Measurements from ENCODE around the gene ZNF681. TPM values are rescaled to one million over a fixed set of nuclear protein-coding genes. Genes with fewer than 3 reads are reported as not detected.

The ZNF681 gene
- polyA plus RNA-seq, 1 of the 3 experiments (the other 2 are of a cell fraction): 0.38 TPM

DNA sequence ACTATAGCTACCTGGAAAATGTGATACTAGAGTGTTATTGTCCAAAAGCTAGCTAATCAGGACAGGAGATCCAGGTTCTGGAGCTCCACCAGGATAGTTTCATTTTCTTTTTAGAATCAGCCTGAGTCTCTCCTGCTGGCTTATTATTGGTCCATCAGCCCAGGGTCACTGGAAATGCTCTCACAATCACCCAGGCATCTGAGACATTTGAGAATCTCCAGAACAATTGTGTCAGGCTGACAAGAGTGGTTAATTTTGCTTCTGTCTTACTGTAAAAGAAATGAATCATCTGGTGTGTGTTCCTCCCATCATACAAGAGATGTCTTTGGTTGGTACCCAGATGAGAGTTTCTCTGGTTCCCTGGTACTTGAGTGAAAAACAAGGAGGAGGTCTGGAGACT, 43.6 kb upstream of the ZNF681 start (continued):
- peak; percentile 35; the same call in 1 of the 2 replicates for TF ChIP-seq GATA2 (CRISPR knock-in tag; IDR thresholded peaks at IDR 0.05)
- TF ChIP-seq FOXM1 (IDR thresholded peaks at IDR 0.05; ENCODE audit: low read depth): no peak

DNA sequence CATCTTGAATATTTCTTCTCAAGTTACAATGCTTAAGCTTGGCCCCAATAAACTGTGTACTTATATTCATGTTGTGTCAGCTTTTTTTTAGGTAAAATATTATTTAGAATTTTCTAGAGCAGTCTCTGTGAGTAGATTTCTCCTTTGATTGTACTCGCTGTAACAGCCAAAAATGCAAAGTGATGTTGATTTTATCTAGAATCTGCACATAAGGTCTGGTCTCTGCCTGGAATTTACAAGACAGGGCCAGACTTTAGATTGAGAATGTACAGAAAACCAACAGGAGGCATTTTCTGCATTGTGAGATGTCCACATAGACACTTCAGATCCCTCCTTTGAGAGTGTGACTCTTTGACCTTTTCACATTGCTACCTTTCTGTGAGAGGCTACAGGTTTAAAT, 43.1 kb upstream of the ZNF681 start:
- H4K20me1 ChIP-seq (ENCODE audit: insufficient read depth): no peaks in the 10 kb centered on the region
- TF ChIP-seq RCOR1 (IDR thresholded peaks at IDR 0.05; ENCODE audit: low read length) (peak; percentile 44; the same call in 1 of the 2 replicates), FOXM1 (IDR thresholded peaks at IDR 0.05; ENCODE audit: low read depth) (no peak), EP300 (IDR thresholded peaks at IDR 0.05; ENCODE audit: borderline replicate concordance in 1 of 2, low read depth in 1 of 2, low read length in 1 of 2) (peak in 1 of 2 experiments; percentile 59; a peak in 1 of 4 replicates), GATA2 (CRISPR knock-in tag; IDR thresholded peaks at IDR 0.05) (peak; percentile 62), TEAD4 (IDR thresholded peaks at IDR 0.05; ENCODE audit: borderline replicate concordance, insufficient read depth) (no peak)
- TF ChIP-seq, protein P1, sequence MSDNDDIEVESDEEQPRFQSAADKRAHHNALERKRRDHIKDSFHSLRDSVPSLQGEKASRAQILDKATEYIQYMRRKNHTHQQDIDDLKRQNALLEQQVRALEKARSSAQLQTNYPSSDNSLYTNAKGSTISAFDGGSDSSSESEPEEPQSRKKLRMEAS (IDR thresholded peaks at IDR 0.05; ENCODE audit: low read depth): no peak
- H3K4me2 ChIP-seq: no peak overlapping the region; the same call in 1 of the 2 replicates
- H3K36me3 ChIP-seq (replicated peaks in 1 of 2; ENCODE audit: control insufficient read depth in 1 of 2, insufficient read depth in 2 of 2, low read length in 1 of 2): peaks cover 0 to 8% of the 10 kb centered on the region in 2 experiments
- H2AFZ ChIP-seq (ENCODE audit: low read depth): no peak overlapping the region
- H3F3A ChIP-seq (replicated peaks; ENCODE audit: insufficient read depth): no peaks in the 10 kb centered on the region
- peak overlapping the region; percentile 37 to 47; a peak in 3 of 4 replicates for H3K4me3 ChIP-seq (ENCODE audit: low read depth in 2 of 2, low read length in 1 of 2)
- H3K9me2 ChIP-seq: no peaks in the 10 kb centered on the region
- no peak for DNase-seq
- no peaks in the 10 kb centered on the region for H3K27me3 ChIP-seq (ENCODE audit: insufficient read depth)
- 39% methylated on average over 1 of the region's 1 CpG for WGBS (ENCODE audit: low lambda C conversion rate)
- H3K79me2 ChIP-seq (ENCODE audit: insufficient read depth): peaks cover 5% of the 10 kb centered on the region; the same call in 1 of the 2 replicates
- peak overlapping the region; percentile 40; the same call in 1 of the 2 replicates for H3K9ac ChIP-seq
- POLR2A ChIA-PET: interaction anchor here (0.6 kb wide), 1 partner anchor 528 kb away, joined by 5 read pairs; no protein-coding TSS in a partner anchor
- H3K27ac ChIP-seq (ENCODE audit: low read depth in 2 of 2, low read length in 1 of 2): peak overlapping the region in 1 of 2 experiments; percentile 92; a peak in 3 of 4 replicates
- CTCF ChIA-PET: interaction anchor here (1.5 kb wide), 1 partner anchor 23 kb away, joined by 3 read pairs; no protein-coding TSS in a partner anchor
- H3K9me3 ChIP-seq: no peaks in the 10 kb centered on the region
- H3K4me1 ChIP-seq (ENCODE audit: control insufficient read depth in 1 of 2, insufficient read depth in 2 of 2, low read depth in 1 of 2, low read length in 1 of 2): peaks cover 0 to 9% of the 10 kb centered on the region in 2 experiments; a peak in 3 of 4 replicates

DNA sequence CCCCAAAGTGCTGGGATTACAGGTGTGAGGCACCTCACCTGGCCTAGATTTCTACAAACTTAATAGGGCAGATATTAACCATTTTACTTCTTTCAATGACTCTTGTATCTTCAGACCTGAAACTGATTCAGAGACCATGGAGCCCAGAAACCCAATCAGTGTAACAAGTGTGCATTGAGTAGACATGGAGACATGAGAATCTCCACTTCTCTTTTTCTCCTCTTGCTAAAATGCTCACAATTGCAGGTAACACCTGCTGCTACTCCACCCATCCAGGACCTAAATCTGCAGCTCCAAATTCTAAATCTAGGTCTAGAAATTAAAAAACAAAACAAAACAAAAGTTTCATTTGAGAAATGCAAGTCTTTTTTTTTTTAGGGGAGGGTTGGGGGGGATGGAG, 42.2 kb upstream of the ZNF681 start:
- peaks cover 0 to 8% of the 10 kb centered on the region in 2 experiments for H3K36me3 ChIP-seq (replicated peaks in 1 of 2; ENCODE audit: control insufficient read depth in 1 of 2, insufficient read depth in 2 of 2, low read length in 1 of 2)
- DNase-seq: no peak
- no peak overlapping the region; a peak in 1 of 4 replicates for H3K27ac ChIP-seq (ENCODE audit: low read depth in 2 of 2, low read length in 1 of 2)
- no peaks in the 10 kb centered on the region for H3K27me3 ChIP-seq (ENCODE audit: insufficient read depth)
- peaks cover 0 to 9% of the 10 kb centered on the region in 2 experiments; a peak in 3 of 4 replicates for H3K4me1 ChIP-seq (ENCODE audit: control insufficient read depth in 1 of 2, insufficient read depth in 2 of 2, low read depth in 1 of 2, low read length in 1 of 2)
- CTCF ChIA-PET: interaction anchor here (1.5 to 1.7 kb wide), 2 partner anchors 10 to 24 kb away, joined by 3 read pairs; no protein-coding TSS in a partner anchor
- no peak overlapping the region for H3K4me3 ChIP-seq (ENCODE audit: low read depth in 2 of 2, low read length in 1 of 2)
- H2AFZ ChIP-seq (ENCODE audit: low read depth): no peak overlapping the region
- peaks cover 10% of the 10 kb centered on the region; the same call in 1 of the 2 replicates for H3K79me2 ChIP-seq (ENCODE audit: insufficient read depth)
- no peaks in the 10 kb centered on the region for H3K9me2 ChIP-seq
- POLR2A ChIA-PET: no interaction called here
- no peak overlapping the region for H3K4me2 ChIP-seq
- H3K9me3 ChIP-seq: no peaks in the 10 kb centered on the region
- H3F3A ChIP-seq (replicated peaks; ENCODE audit: insufficient read depth): no peaks in the 10 kb centered on the region
- H3K9ac ChIP-seq: no peak overlapping the region
- no peaks in the 10 kb centered on the region for H4K20me1 ChIP-seq (ENCODE audit: insufficient read depth)
- TF ChIP-seq, protein P1 (IDR thresholded peaks at IDR 0.05; ENCODE audit: low read depth): no peak
- TF ChIP-seq GATA2 (CRISPR knock-in tag; IDR thresholded peaks at IDR 0.05) (no peak), ELF1 (IDR thresholded peaks at IDR 0.05) (no peak), RCOR1 (IDR thresholded peaks at IDR 0.05; ENCODE audit: low read length) (no peak), YY1 (IDR thresholded peaks at IDR 0.05; ENCODE audit: low read depth) (no peak), SMC3 (IDR thresholded peaks at IDR 0.05; ENCODE audit: low read depth, low read length) (no peak), NRF1 (IDR thresholded peaks at IDR 0.05; ENCODE audit: low read depth, low read length) (no peak), FOXJ3 (CRISPR knock-in tag; IDR thresholded peaks at IDR 0.05) (no peak), RAD21 (IDR thresholded peaks at IDR 0.05; ENCODE audit: low read length) (no peak), EZH2phosphoT487 (IDR thresholded peaks at IDR 0.05; ENCODE audit: borderline replicate concordance, low read depth) (no peak), FOXM1 (IDR thresholded peaks at IDR 0.05; ENCODE audit: low read depth) (no peak), TCF12 (IDR thresholded peaks at IDR 0.05) (no peak), MEF2A (IDR thresholded peaks at IDR 0.05; ENCODE audit: borderline replicate concordance, low read depth) (no peak), FOSL2 (IDR thresholded peaks at IDR 0.05; ENCODE audit: borderline replicate concordance, low read depth) (no peak)
- TF ChIP-seq, protein P2, sequence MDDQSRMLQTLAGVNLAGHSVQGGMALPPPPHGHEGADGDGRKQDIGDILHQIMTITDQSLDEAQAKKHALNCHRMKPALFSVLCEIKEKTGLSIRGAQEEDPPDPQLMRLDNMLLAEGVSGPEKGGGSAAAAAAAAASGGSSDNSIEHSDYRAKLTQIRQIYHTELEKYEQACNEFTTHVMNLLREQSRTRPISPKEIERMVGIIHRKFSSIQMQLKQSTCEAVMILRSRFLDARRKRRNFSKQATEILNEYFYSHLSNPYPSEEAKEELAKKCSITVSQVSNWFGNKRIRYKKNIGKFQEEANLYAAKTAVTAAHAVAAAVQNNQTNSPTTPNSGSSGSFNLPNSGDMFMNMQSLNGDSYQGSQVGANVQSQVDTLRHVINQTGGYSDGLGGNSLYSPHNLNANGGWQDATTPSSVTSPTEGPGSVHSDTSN (IDR thresholded peaks at IDR 0.05): no peak
- TF ChIP-seq, protein P3, sequence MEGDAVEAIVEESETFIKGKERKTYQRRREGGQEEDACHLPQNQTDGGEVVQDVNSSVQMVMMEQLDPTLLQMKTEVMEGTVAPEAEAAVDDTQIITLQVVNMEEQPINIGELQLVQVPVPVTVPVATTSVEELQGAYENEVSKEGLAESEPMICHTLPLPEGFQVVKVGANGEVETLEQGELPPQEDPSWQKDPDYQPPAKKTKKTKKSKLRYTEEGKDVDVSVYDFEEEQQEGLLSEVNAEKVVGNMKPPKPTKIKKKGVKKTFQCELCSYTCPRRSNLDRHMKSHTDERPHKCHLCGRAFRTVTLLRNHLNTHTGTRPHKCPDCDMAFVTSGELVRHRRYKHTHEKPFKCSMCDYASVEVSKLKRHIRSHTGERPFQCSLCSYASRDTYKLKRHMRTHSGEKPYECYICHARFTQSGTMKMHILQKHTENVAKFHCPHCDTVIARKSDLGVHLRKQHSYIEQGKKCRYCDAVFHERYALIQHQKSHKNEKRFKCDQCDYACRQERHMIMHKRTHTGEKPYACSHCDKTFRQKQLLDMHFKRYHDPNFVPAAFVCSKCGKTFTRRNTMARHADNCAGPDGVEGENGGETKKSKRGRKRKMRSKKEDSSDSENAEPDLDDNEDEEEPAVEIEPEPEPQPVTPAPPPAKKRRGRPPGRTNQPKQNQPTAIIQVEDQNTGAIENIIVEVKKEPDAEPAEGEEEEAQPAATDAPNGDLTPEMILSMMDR (IDR thresholded peaks at IDR 0.05): no peak
- TF ChIP-seq, protein P4, sequence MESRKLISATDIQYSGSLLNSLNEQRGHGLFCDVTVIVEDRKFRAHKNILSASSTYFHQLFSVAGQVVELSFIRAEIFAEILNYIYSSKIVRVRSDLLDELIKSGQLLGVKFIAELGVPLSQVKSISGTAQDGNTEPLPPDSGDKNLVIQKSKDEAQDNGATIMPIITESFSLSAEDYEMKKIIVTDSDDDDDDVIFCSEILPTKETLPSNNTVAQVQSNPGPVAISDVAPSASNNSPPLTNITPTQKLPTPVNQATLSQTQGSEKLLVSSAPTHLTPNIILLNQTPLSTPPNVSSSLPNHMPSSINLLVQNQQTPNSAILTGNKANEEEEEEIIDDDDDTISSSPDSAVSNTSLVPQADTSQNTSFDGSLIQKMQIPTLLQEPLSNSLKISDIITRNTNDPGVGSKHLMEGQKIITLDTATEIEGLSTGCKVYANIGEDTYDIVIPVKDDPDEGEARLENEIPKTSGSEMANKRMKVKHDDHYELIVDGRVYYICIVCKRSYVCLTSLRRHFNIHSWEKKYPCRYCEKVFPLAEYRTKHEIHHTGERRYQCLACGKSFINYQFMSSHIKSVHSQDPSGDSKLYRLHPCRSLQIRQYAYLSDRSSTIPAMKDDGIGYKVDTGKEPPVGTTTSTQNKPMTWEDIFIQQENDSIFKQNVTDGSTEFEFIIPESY (IDR thresholded peaks at IDR 0.05; ENCODE audit: borderline replicate concordance, low read depth): no peak

Data from SK-N-SH (cell line).